ENCODE data around the gene GPATCH4. TPM values are rescaled to one million over a fixed set of nuclear protein-coding genes. Genes with fewer than 3 reads are reported as not detected.

GPATCH4 gene
- total RNA-seq, 2 experiments from 2014 or later: 35.3 to 36.3 TPM

- H3K4me3 Mint-ChIP-seq: no peak overlapping the region
- Histone ChIP-seq H3K27ac (ENCODE audit: low read depth in 1 of 2, low read length in 2 of 2) (no peak overlapping the region), H3K4me1 (ENCODE audit: insufficient read depth, low read length) (no peaks in the 10 kb centered on the region), H3K27me3 (ENCODE audit: control insufficient read depth in 1 of 2, insufficient read depth in 2 of 2, low read length in 2 of 2) (no peaks in the 10 kb centered on the region), H3K4me3 (ENCODE audit: low read length) (no peak overlapping the region), H3K9me3 (ENCODE audit: control insufficient read depth in 1 of 2, insufficient read depth in 1 of 2, low read length in 2 of 2) (no peaks in the 10 kb centered on the region), H3K36me3 (ENCODE audit: insufficient read depth, low read length) (no peaks in the 10 kb centered on the region)
- CTCF ChIA-PET: no interaction called here
- POLR2A ChIA-PET: no interaction called here
- DNase-seq: no peak
- H3K36me3 Mint-ChIP-seq (ENCODE audit: low read depth): no peaks in the 10 kb centered on the region
- intact Hi-C loops (cut with DNase I, micrococcal nuclease): no loop called here
- H3K9me3 Mint-ChIP-seq: no peaks in the 10 kb centered on the region
- no peak for ATAC-seq (ENCODE audit: poor library complexity)
- H3K27me3 Mint-ChIP-seq: no peaks in the 10 kb centered on the region
- no peaks in the 10 kb centered on the region for H3K4me1 Mint-ChIP-seq (ENCODE audit: low read depth)
- no peak for TF ChIP-seq CTCF (IDR thresholded peaks at IDR 0.05)
- no peak overlapping the region for H3K27ac Mint-ChIP-seq
These were observed 41.4 kb downstream of the GPATCH4 start for GRCh38 chr1:156559797-156560385.

- no peak overlapping the region for H3K27ac ChIP-seq (ENCODE audit: low read depth in 1 of 2, low read length in 2 of 2)
- H3K36me3 Mint-ChIP-seq (ENCODE audit: low read depth): no peaks in the 10 kb centered on the region
- H3K27ac Mint-ChIP-seq: no peak overlapping the region
- no peaks in the 10 kb centered on the region for H3K27me3 Mint-ChIP-seq
- H3K36me3 ChIP-seq (ENCODE audit: insufficient read depth, low read length): no peaks in the 10 kb centered on the region
- H3K9me3 Mint-ChIP-seq: no peaks in the 10 kb centered on the region
- H3K4me3 ChIP-seq (ENCODE audit: low read length): no peak overlapping the region
- no peak for TF ChIP-seq CTCF (IDR thresholded peaks at IDR 0.05)
- POLR2A ChIA-PET: no interaction called here
- no peaks in the 10 kb centered on the region for H3K4me1 ChIP-seq (ENCODE audit: insufficient read depth, low read length)
- no peak overlapping the region for H3K4me3 Mint-ChIP-seq
- DNase-seq (no peak), ATAC-seq (ENCODE audit: poor library complexity) (no peak)
- H3K27me3 ChIP-seq (ENCODE audit: control insufficient read depth in 1 of 2, insufficient read depth in 2 of 2, low read length in 2 of 2): no peaks in the 10 kb centered on the region
- no peaks in the 10 kb centered on the region for H3K4me1 Mint-ChIP-seq (ENCODE audit: low read depth)
- CTCF ChIA-PET: no interaction called here
- H3K9me3 ChIP-seq (ENCODE audit: control insufficient read depth in 1 of 2, insufficient read depth in 1 of 2, low read length in 2 of 2): no peaks in the 10 kb centered on the region
- intact Hi-C loops (cut with DNase I, micrococcal nuclease): no loop called here
These were observed 42.0 kb downstream of the GPATCH4 start for GRCh38 chr1:156559086-156559796.

GRCh38 chr1:156556354-156556753, 44.9 kb downstream of the GPATCH4 start:
- ChIA-PET CTCF (no interaction called here), POLR2A (interaction anchor here (0.8 to 1.7 kb wide), 3 partner anchors 15 to 55 kb away, joined by 3 to 5 read pairs (median 3); no protein-coding TSS in a partner anchor)
- H3K27ac Mint-ChIP-seq: no peak overlapping the region
- DNase-seq: no peak
- Histone ChIP-seq H3K4me3 (ENCODE audit: low read length) (no peak overlapping the region), H3K36me3 (ENCODE audit: insufficient read depth, low read length) (no peaks in the 10 kb centered on the region), H3K27me3 (ENCODE audit: control insufficient read depth in 1 of 2, insufficient read depth in 2 of 2, low read length in 2 of 2) (no peaks in the 10 kb centered on the region), H3K4me1 (ENCODE audit: insufficient read depth, low read length) (no peaks in the 10 kb centered on the region), H3K27ac (ENCODE audit: low read depth in 1 of 2, low read length in 2 of 2) (no peak overlapping the region), H3K9me3 (ENCODE audit: control insufficient read depth in 1 of 2, insufficient read depth in 1 of 2, low read length in 2 of 2) (no peaks in the 10 kb centered on the region)
- intact Hi-C loops (cut with DNase I, micrococcal nuclease): no loop called here
- TF ChIP-seq CTCF (IDR thresholded peaks at IDR 0.05): no peak
- no peak for ATAC-seq (ENCODE audit: poor library complexity)
- no peak overlapping the region for H3K4me3 Mint-ChIP-seq
- no peaks in the 10 kb centered on the region for H3K4me1 Mint-ChIP-seq (ENCODE audit: low read depth)
- H3K36me3 Mint-ChIP-seq (ENCODE audit: low read depth): no peaks in the 10 kb centered on the region
- H3K9me3 Mint-ChIP-seq: no peaks in the 10 kb centered on the region
- no peaks in the 10 kb centered on the region for H3K27me3 Mint-ChIP-seq
